ENCODE measurements around the gene ZRANB3. TPM values are rescaled to one million over a fixed set of nuclear protein-coding genes. Genes with fewer than 3 reads are reported as not detected.

The ZRANB3 gene
- total and polyA plus RNA-seq, 8 donors = 0.87 to 16.3 (median 2.6) TPM

DNA sequence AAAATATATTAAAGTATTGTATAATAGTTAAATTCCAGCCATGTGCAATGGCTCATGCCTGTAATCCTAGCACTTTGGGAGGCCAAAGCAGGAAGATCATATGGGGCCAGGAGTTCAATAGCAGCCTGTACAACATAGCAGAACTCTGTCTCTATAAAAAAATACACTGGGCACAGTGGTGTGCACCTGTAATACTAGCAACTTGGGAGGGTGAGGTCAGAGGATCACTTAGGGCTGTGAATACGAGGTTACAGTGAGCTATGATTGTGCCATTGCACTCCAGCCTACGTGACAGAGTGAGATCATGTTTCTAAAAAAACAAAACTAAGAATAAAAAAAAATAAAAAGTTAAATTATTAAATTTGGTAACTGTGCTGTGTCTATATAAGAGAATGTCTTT, 36.1 kb downstream of the ZRANB3 start:
- DNase-seq = no peak
- WGBS, 5 donors = 93 to 99% (median 96%) methylated on average over 2 of the region's 2 CpGs
- Histone ChIP-seq H3K4me1 (no peaks in the 10 kb centered on the region), H3K27ac (no peak overlapping the region), H3K36me3 (peaks cover 0 to 21% (median 3%) of the 10 kb centered on the region in 4 donors), H3K9me3 (peaks cover 6 to 25% (median 18%) of the 10 kb centered on the region in 4 donors), H3K27me3 (no peaks in the 10 kb centered on the region), H3K4me3 (no peak overlapping the region)
- intact Hi-C loops (cut with DNase I; ENCODE audit: low total_unique reads) = no loop called here
- TF ChIP-seq POLR2A (IDR thresholded peaks at IDR 0.05) (no peak), EP300 (IDR thresholded peaks at IDR 0.05) (no peak), POLR2AphosphoS5 (IDR thresholded peaks at IDR 0.05) (no peak)
- TF ChIP-seq, protein P1, sequence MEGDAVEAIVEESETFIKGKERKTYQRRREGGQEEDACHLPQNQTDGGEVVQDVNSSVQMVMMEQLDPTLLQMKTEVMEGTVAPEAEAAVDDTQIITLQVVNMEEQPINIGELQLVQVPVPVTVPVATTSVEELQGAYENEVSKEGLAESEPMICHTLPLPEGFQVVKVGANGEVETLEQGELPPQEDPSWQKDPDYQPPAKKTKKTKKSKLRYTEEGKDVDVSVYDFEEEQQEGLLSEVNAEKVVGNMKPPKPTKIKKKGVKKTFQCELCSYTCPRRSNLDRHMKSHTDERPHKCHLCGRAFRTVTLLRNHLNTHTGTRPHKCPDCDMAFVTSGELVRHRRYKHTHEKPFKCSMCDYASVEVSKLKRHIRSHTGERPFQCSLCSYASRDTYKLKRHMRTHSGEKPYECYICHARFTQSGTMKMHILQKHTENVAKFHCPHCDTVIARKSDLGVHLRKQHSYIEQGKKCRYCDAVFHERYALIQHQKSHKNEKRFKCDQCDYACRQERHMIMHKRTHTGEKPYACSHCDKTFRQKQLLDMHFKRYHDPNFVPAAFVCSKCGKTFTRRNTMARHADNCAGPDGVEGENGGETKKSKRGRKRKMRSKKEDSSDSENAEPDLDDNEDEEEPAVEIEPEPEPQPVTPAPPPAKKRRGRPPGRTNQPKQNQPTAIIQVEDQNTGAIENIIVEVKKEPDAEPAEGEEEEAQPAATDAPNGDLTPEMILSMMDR (IDR thresholded peaks at IDR 0.05) = no peak

DNA sequence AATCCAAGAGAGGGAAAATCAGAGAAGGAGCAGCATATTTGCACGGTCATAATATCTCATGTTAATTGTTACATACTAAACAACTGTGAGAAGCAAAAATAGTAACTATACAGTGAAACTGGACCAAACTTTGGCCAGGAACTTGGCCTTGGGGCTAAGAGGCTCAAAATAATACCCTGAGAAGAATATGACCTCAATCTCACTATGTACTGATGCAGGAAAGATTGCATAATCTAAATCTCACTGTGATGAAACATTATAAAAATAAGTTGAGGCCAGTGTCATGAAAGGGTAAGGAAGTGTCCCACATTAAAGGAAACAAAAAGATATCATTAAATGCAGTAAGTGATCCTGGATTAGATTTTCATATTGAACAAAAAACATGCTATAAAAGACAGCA, 36.5 kb downstream of the ZRANB3 start:
- H3K36me3 ChIP-seq = peaks cover 0 to 17% (median 2%) of the 10 kb centered on the region in 4 donors
- H3K27ac ChIP-seq = no peak overlapping the region
- peaks cover 6 to 21% (median 16%) of the 10 kb centered on the region in 4 donors for H3K9me3 ChIP-seq
- intact Hi-C loops (cut with DNase I; ENCODE audit: low total_unique reads) = no loop called here
- TF ChIP-seq, protein P1 (IDR thresholded peaks at IDR 0.05) = no peak
- TF ChIP-seq EP300 (IDR thresholded peaks at IDR 0.05) = no peak
- no peak for TF ChIP-seq POLR2AphosphoS5 (IDR thresholded peaks at IDR 0.05)
- TF ChIP-seq POLR2A (IDR thresholded peaks at IDR 0.05) = no peak
- H3K4me3 ChIP-seq = no peak overlapping the region
- H3K4me1 ChIP-seq = no peaks in the 10 kb centered on the region
- WGBS, 5 donors = 89 to 100% (median 96%) methylated on average over 1 of the region's 1 CpG
- DNase-seq = no peak
- H3K27me3 ChIP-seq = no peaks in the 10 kb centered on the region

DNA sequence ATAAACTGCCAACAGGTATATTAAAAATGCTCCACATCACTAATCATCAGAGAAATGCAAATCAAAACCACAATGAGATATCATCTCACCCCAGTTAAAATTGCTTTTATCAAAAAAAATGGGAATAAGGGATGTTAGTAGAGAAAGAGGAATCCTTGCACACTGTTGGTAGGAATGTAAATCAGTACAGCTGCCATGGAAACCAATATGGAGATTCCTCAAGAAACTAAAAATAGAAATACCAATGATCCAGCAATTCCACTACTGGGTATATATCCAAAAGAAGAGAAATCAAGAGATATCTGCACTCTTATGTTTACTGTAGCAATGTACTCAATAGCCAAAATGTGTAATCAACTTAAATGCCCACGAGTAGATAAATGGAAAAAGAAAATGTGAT, 40.6 kb downstream of the ZRANB3 start:
- no peak for TF ChIP-seq EP300 (IDR thresholded peaks at IDR 0.05)
- TF ChIP-seq POLR2AphosphoS5 (IDR thresholded peaks at IDR 0.05) = no peak
- TF ChIP-seq, protein P1 (IDR thresholded peaks at IDR 0.05) = no peak
- no peak for TF ChIP-seq POLR2A (IDR thresholded peaks at IDR 0.05)
- intact Hi-C loops (cut with DNase I; ENCODE audit: low total_unique reads) = no loop called here
- Histone ChIP-seq H3K9me3 (peaks cover 0 to 5% (median 2%) of the 10 kb centered on the region in 4 donors), H3K4me1 (no peaks in the 10 kb centered on the region), H3K27me3 (no peaks in the 10 kb centered on the region), H3K36me3 (peaks cover 0 to 20% (median under 1%) of the 10 kb centered on the region in 4 donors), H3K27ac (no peak overlapping the region), H3K4me3 (no peak overlapping the region)
- DNase-seq = no peak
- WGBS, 5 donors = 86 to 91% (median 88%) methylated on average over 1 of the region's 1 CpG

DNA sequence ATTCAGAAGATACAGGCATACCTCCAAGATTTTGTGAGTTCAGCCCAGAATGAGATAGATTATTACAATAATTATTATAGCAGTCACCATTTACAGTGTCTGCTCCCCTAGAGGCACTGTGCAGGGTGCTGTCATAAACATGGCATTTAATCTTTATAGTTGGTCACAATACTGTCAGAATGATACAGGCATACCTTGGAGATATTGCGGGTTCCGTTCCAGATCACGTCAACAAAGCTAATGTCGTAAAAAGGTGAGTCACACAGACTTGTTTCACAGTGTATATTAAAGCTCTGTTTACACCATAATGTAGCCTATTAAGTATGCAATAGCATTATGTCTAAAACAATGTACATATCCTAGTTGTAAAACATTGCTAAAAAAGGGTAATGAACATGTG, 45.6 kb downstream of the ZRANB3 start:
- Histone ChIP-seq H3K4me3 (no peak overlapping the region), H3K4me1 (no peaks in the 10 kb centered on the region), H3K27ac (no peak overlapping the region), H3K27me3 (no peaks in the 10 kb centered on the region), H3K36me3 (peaks cover 0 to 20% (median 2%) of the 10 kb centered on the region in 4 donors), H3K9me3 (peaks cover 0 to 5% (median 2%) of the 10 kb centered on the region in 4 donors)
- TF ChIP-seq POLR2A (IDR thresholded peaks at IDR 0.05) (no peak), POLR2AphosphoS5 (IDR thresholded peaks at IDR 0.05) (no peak), EP300 (IDR thresholded peaks at IDR 0.05) (no peak)
- TF ChIP-seq, protein P1 (IDR thresholded peaks at IDR 0.05) = no peak
- intact Hi-C loops (cut with DNase I; ENCODE audit: low total_unique reads) = no loop called here
- no peak for DNase-seq
- 93 to 98% (median 97%) methylated on average over 4 of the region's 4 CpGs for WGBS, 5 donors
